Fibroblast of skin of right quadriceps (primary cell): ENCODE results near the gene ACTR5.

Experiments
- DNase-seq: peaks from one replicate; pipeline ENCODE4 v3.0.0-alpha.2; 2013

ACTR5 gene

GRCh38 chr20:38729767-38730166, 18.5 kb upstream of the ACTR5 start:
- DNase-seq: no peak

GRCh38 chr20:38730167-38730988, 17.9 kb upstream of the ACTR5 start:
- DNase-seq: no peak

GRCh38 chr20:38730989-38731737, 17.1 kb upstream of the ACTR5 start:
- peak; percentile 50 for DNase-seq

- DNase-seq: no peak
These were observed 16.5 kb upstream of the ACTR5 start for GRCh38 chr20:38731738-38732113.

- no peak for DNase-seq
These were observed 15.3 kb upstream of the ACTR5 start for GRCh38 chr20:38732981-38733380.

GRCh38 chr20:38735172-38735571, 13.1 kb upstream of the ACTR5 start:
- no peak for DNase-seq

- no peak for DNase-seq
These were observed 10.4 kb upstream of the ACTR5 start for GRCh38 chr20:38737887-38738286.

GRCh38 chr20:38745757-38746156, 2.5 kb upstream of the ACTR5 start:
- DNase-seq: no peak

- DNase-seq: peak; percentile 6
These were observed 664 bp upstream of the ACTR5 start for GRCh38 chr20:38747495-38748096.

- DNase-seq: no peak
These were observed 545 bp downstream of the ACTR5 start for GRCh38 chr20:38748861-38749149.

- peak; percentile 21 for DNase-seq
These were observed 3.2 kb downstream of the ACTR5 start for GRCh38 chr20:38751360-38751976.

- no peak for DNase-seq
These were observed 3.8 kb downstream of the ACTR5 start for GRCh38 chr20:38752029-38752428.

- no peak for DNase-seq
These were observed 6.7 kb downstream of the ACTR5 start for GRCh38 chr20:38754924-38755323.

- no peak for DNase-seq
These were observed 7.2 kb downstream of the ACTR5 start for GRCh38 chr20:38755324-38755910.

GRCh38 chr20:38757145-38757775, 9.0 kb downstream of the ACTR5 start:
- no peak for DNase-seq

- DNase-seq: no peak
These were observed 10.8 kb downstream of the ACTR5 start for GRCh38 chr20:38759106-38759505.

- DNase-seq: no peak
These were observed 12.7 kb downstream of the ACTR5 start for GRCh38 chr20:38760978-38761377.

- DNase-seq: no peak
These were observed 13.9 kb downstream of the ACTR5 start for GRCh38 chr20:38762174-38762573.

- no peak for DNase-seq
These were observed 15.4 kb downstream of the ACTR5 start for GRCh38 chr20:38763616-38764015.

GRCh38 chr20:38764567-38765318, 16.5 kb downstream of the ACTR5 start:
- peak; percentile 80 for DNase-seq

GRCh38 chr20:38766071-38766470, 17.8 kb downstream of the ACTR5 start:
- no peak for DNase-seq
